Loucy (cell line): ENCODE results near the gene ARHGAP6.

ENCODE experiments used
- H2AFZ ChIP-seq: fragments of 200-600 bp; sonication (generic); 2 replicates; pipeline ENCODE4 v1.6.0; 2016; ENCODE audit warnings: antibody characterized with exemption, mild to moderate bottlenecking, low read length, moderate library complexity
- H3F3A ChIP-seq: fragments of 200-600 bp; 2 replicates; pipeline ENCODE4 v1.6.0; 2016; ENCODE audit warnings: antibody characterized with exemption, low read depth, mild to moderate bottlenecking
- H3K27me3 ChIP-seq: fragments of 200-600 bp; sonication (generic); 2 replicates; pipeline ENCODE4 v1.6.1; 2014; ENCODE audit warnings: low read length, mild to moderate bottlenecking; ENCODE audit not compliant: insufficient read depth, poor library complexity, severe bottlenecking
- H3K36me3 ChIP-seq: fragments of 200-600 bp; sonication (generic); 2 replicates; pipeline ENCODE4 v1.6.1; 2016; ENCODE audit warnings: low read length; ENCODE audit not compliant: insufficient read depth
- H3K4me1 ChIP-seq: fragments of 200-600 bp; sonication (generic); 2 replicates; pipeline ENCODE4 v1.5.1; 2014; ENCODE audit warnings: low read length, mild to moderate bottlenecking; ENCODE audit not compliant: insufficient read depth, poor library complexity, severe bottlenecking
- H3K4me2 ChIP-seq: fragments of 200-600 bp; sonication (generic); 2 replicates; pipeline ENCODE4 v1.6.0; 2014; ENCODE audit warnings: antibody characterized with exemption, low read length, low read depth, mild to moderate bottlenecking; ENCODE audit not compliant: poor library complexity, severe bottlenecking
- H3K4me3 ChIP-seq: fragments of 200-600 bp; sonication (generic); 2 replicates; pipeline ENCODE4 v1.5.1; 2014; ENCODE audit warnings: low read length, mild to moderate bottlenecking, mixed read lengths; ENCODE audit not compliant: poor library complexity, severe bottlenecking
- H3K79me2 ChIP-seq: fragments of 200-600 bp; sonication (generic); 2 replicates; pipeline ENCODE4 v1.6.1; 2014; ENCODE audit warnings: low read length; ENCODE audit not compliant: insufficient read depth
- H3K9ac ChIP-seq: fragments of 200-600 bp; sonication (generic); 2 replicates; pipeline ENCODE4 v1.6.0; 2014; ENCODE audit warnings: mild to moderate bottlenecking, low read depth, low read length, moderate library complexity; ENCODE audit not compliant: poor library complexity, severe bottlenecking
- H3K9me2 ChIP-seq: fragments of 200-600 bp; sonication (generic); replicated peaks from 2 replicates; pipeline ENCODE4 v1.6.1; 2016; ENCODE audit warnings: low read depth, low read length, mixed read lengths
- H3K9me3 ChIP-seq: fragments of 200-600 bp; sonication (generic); 2 replicates; pipeline ENCODE4 v1.6.1; 2014; ENCODE audit warnings: mild to moderate bottlenecking, antibody characterized with exemption, low read length, low read depth; ENCODE audit not compliant: insufficient read depth
- H4K20me1 ChIP-seq: fragments of 200-600 bp; sonication (generic); 2 replicates; pipeline ENCODE4 v1.6.0; 2014; ENCODE audit warnings: antibody characterized with exemption, low read length, mild to moderate bottlenecking; ENCODE audit not compliant: insufficient read depth, poor library complexity, severe bottlenecking
- CTCF ChIP-seq: fragments of 200-600 bp; sonication (generic); conservative IDR thresholded peaks from 2 replicates; pipeline ENCODE4 v1.5.1; 2014; ENCODE audit warnings: mild to moderate bottlenecking, antibody characterized with exemption, low read length
- EZH2phosphoT487 ChIP-seq: fragments of 200-600 bp; IDR thresholded peaks from 2 replicates; pipeline ENCODE4 v1.6.1; 2018; ENCODE audit warnings: antibody characterized with exemption, mild to moderate bottlenecking, moderate library complexity, borderline replicate concordance

Gene ARHGAP6

GRCh38 chrX:11575332-11575731 is 90.4 kb downstream of the ARHGAP6 start:
- Histone ChIP-seq H2AFZ (no peak overlapping the region), H3K4me1 (no peaks in the 10 kb centered on the region), H3K79me2 (no peaks in the 10 kb centered on the region), H3K9ac (no peak overlapping the region), H3K27me3 (no peaks in the 10 kb centered on the region), H3K4me3 (no peak overlapping the region), H3K4me2 (no peak overlapping the region), H3K9me3 (no peaks in the 10 kb centered on the region), H4K20me1 (no peaks in the 10 kb centered on the region), H3K36me3 (no peaks in the 10 kb centered on the region), H3K9me2 (no peaks in the 10 kb centered on the region), H3F3A (no peaks in the 10 kb centered on the region)
- TF ChIP-seq EZH2phosphoT487 (no peak), CTCF (no peak)

GRCh38 chrX:11567528-11568220 is 98.0 kb downstream of the ARHGAP6 start:
- no peak overlapping the region for H2AFZ ChIP-seq
- H3K36me3 ChIP-seq = no peaks in the 10 kb centered on the region
- no peaks in the 10 kb centered on the region for H3K4me1 ChIP-seq
- no peaks in the 10 kb centered on the region for H3K79me2 ChIP-seq
- no peaks in the 10 kb centered on the region for H3K9me2 ChIP-seq
- H3K4me2 ChIP-seq = no peak overlapping the region
- no peak overlapping the region for H3K4me3 ChIP-seq
- H3K9ac ChIP-seq = no peak overlapping the region
- H3K27me3 ChIP-seq = no peaks in the 10 kb centered on the region
- H3K9me3 ChIP-seq = no peaks in the 10 kb centered on the region
- H3F3A ChIP-seq = no peaks in the 10 kb centered on the region
- no peaks in the 10 kb centered on the region for H4K20me1 ChIP-seq
- TF ChIP-seq EZH2phosphoT487 (no peak), CTCF (no peak)

- Histone ChIP-seq H3K36me3 (no peaks in the 10 kb centered on the region), H3K27me3 (no peaks in the 10 kb centered on the region), H3K9me2 (no peaks in the 10 kb centered on the region), H3F3A (no peaks in the 10 kb centered on the region), H3K79me2 (no peaks in the 10 kb centered on the region), H3K9ac (no peak overlapping the region), H3K4me3 (no peak overlapping the region), H4K20me1 (no peaks in the 10 kb centered on the region), H2AFZ (no peak overlapping the region), H3K9me3 (no peaks in the 10 kb centered on the region), H3K4me2 (no peak overlapping the region), H3K4me1 (no peaks in the 10 kb centered on the region)
- TF ChIP-seq CTCF (no peak), EZH2phosphoT487 (no peak)
Measured at GRCh38 chrX:11566789-11567188, 98.9 kb downstream of the ARHGAP6 start.
